Heart left ventricle (tissue), 16 donors: ENCODE measurements around the gene GPR156. TPM values are rescaled to one million over a fixed set of nuclear protein-coding genes. Genes with fewer than 3 reads are reported as not detected.

Experiments
- ATAC-seq, 4 donors: fragments of 200-7000 bp; cut with Tn5 transposase; one replicate each; pipeline ENCODE4 v1.9.1; 2020 to 2022; ENCODE audit warnings: moderate library complexity in 4 of 4, mild to moderate bottlenecking in 3 of 4, moderate number of reproducible peaks in 1 of 4
- DNase-seq, 5 donors: peaks; one replicate each; pipeline ENCODE4 v3.0.0-alpha.2; 2020
- H3K27ac ChIP-seq, 12 donors: fragments of 200-600 bp; sonication (generic) in 4 of 12; one replicate each; pipeline versions ENCODE4 v1.5.0 to v1.8.0; 2016 to 2022; ENCODE audit warnings: mild to moderate bottlenecking in 2 of 12
- H3K27me3 ChIP-seq, 9 donors: fragments of 200-600 bp; sonication (generic) in 2 of 9; one replicate each; pipeline versions ENCODE4 v1.5.1 to v1.8.0; 2016 to 2022; ENCODE audit warnings: mild to moderate bottlenecking in 3 of 9
- H3K36me3 ChIP-seq, 9 donors: fragments of 200-600 bp; sonication (generic) in 2 of 9; one replicate each; pipeline versions ENCODE4 v1.5.0 to v1.8.0; 2018 to 2022; ENCODE audit warnings: mild to moderate bottlenecking in 2 of 9
- H3K4me1 ChIP-seq, 12 donors: fragments of 200-600 bp; sonication (generic) in 4 of 12; one replicate each; pipeline versions ENCODE4 v1.5.0 to v1.8.0; 2016 to 2022; ENCODE audit warnings: mild to moderate bottlenecking in 3 of 12
- H3K4me3 ChIP-seq, 12 donors: fragments of 200-600 bp; sonication (generic) in 4 of 12; one replicate each; pipeline versions ENCODE4 v1.5.0 to v1.8.0; 2017 to 2022; ENCODE audit warnings: mild to moderate bottlenecking in 9 of 12, moderate library complexity in 4 of 12
- H3K9me3 ChIP-seq, 12 donors: fragments of 200-600 bp; sonication (generic) in 4 of 12; one replicate each; pipeline versions ENCODE4 v1.5.0 to v1.8.0; 2016 to 2022; ENCODE audit warnings: mild to moderate bottlenecking in 1 of 12
- POLR2A ChIP-seq, 2 donors: fragments of 450-650 bp; IDR thresholded peaks; one replicate each; pipeline ENCODE4 v1.6.1; 2017; ENCODE audit warnings: antibody characterized with exemption in 2 of 2, mild to moderate bottlenecking in 2 of 2, moderate library complexity in 2 of 2
- WGBS, 4 donors: extraction: QIAGEN DNeasy Blood & Tissue Kit in 2 of 4; methylation state at CpG; one replicate each; pipeline versions ENCODE4 v1.1.5 to v1.1.7; 2013 to 2018; 5-methylcytosine and 5-hydroxymethylcytosine counted together
- intact Hi-C, 10 donors: fragments of 100-400 bp; cut with DNase I; formaldehyde crosslinking; loops; one replicate each; pipeline versions ENCODE4 v1.11.1 to v1.14.2; 2022
- polyA plus RNA-seq, 2 donors: library from polyadenylated mRNA; stranded (reverse); fragments of 200-250 nt; gene quantifications; one replicate each; pipeline ENCODE4 v1.2.3, GENCODE V29; 2013
- total RNA-seq, 9 donors: library from RNA; depleted of rRNA in 2 of 9; stranded (reverse); fragments of >200 nt in 2 of 9; fragmentation: NEBNext Ultra II Directional in 3 of 9; extraction: Animal tissue kit (Norgen Biotek cat#: 25700) in 3 of 9; gene quantifications; one replicate each; pipeline versions ENCODE4 v1.1.0 to v1.2.4, GENCODE V29; 2016 to 2023
- TF ChIP-seq, protein P1 (sequence below), 12 donors: fragments of 200-600 bp; sonication (generic) in 4 of 12; IDR thresholded peaks; one replicate each; pipeline versions ENCODE4 v1.5.0 to v1.8.0; 2018 to 2022; ENCODE audit warnings: antibody characterized with exemption in 12 of 12, mild to moderate bottlenecking in 5 of 12
- donor health status: ischemic (EF 13 %, LVEDD 7.1; RV severe dilation, severe dysfunction).
- donor health status: healthy with polysubstance abuse.
- donor health status: DM: no; HTN: yes; CAD: no.
- donor health status: DM: no; HTN: no; CAD: no.
- donor health status: ischemic (EF 25% LVEDD 6.9; RV normal size, moderate dysfunction).
- donor health status: ischemic (EF 25% LVEDD 5.7; RV mildly dilated, moderate dysfunction).
- donor health status: healthy.
- donor health status: DM: yes; HTN: yes; CAD: no.
- donor health status: ischemic (EF 35%, LVEDD 5.7; RV mildly dilated, moderate dysfunction).
- donor health status: nonischemic (EF 11% LVEDD 7.7; RV severe dilation, severe dysfunction).
- donor health status: DM: yes; HTN: yes; CAD: no.
- donor health status: PGD.
- donor health status: ischemic (EF 29% LVEDD 5.4; RV normal size, mild dysfunction).
- donor health status: nonischemic (EF 23%, LVEDD 6.1; RV moderate dilation, normal function).

The GPR156 gene
- total and polyA plus RNA-seq, 11 donors = 0.06 to 0.24 (median 0.12) TPM; not detected in 5

DNA sequence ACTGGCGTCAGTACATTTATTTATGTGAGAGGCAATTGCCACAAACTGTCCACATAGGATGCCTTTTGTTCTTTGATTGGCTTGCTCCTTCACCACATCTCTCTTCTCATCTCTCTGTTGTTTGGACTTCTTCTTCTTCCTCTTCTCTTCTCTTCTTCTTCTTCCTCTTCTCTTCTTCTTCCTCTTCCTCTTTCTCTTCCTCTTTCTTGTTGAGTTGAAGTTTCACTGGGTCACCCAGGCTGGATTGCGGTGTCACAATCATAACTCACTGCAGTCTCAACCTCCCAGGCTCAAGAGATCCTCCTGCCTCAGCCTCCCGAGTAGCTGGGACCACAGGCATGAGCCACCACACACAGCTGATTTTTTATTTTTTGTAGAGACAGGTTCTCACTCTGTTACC is 123.1 kb downstream of the GPR156 start:
- Histone ChIP-seq H3K36me3 (no peaks in the 10 kb centered on the region), H3K9me3 (no peaks in the 10 kb centered on the region), H3K4me3 (no peak overlapping the region), H3K4me1 (peaks cover 0 to 12% (median 0%) of the 10 kb centered on the region in 12 donors), H3K27me3 (no peaks in the 10 kb centered on the region), H3K27ac (no peak overlapping the region)
- TF ChIP-seq, protein P1, sequence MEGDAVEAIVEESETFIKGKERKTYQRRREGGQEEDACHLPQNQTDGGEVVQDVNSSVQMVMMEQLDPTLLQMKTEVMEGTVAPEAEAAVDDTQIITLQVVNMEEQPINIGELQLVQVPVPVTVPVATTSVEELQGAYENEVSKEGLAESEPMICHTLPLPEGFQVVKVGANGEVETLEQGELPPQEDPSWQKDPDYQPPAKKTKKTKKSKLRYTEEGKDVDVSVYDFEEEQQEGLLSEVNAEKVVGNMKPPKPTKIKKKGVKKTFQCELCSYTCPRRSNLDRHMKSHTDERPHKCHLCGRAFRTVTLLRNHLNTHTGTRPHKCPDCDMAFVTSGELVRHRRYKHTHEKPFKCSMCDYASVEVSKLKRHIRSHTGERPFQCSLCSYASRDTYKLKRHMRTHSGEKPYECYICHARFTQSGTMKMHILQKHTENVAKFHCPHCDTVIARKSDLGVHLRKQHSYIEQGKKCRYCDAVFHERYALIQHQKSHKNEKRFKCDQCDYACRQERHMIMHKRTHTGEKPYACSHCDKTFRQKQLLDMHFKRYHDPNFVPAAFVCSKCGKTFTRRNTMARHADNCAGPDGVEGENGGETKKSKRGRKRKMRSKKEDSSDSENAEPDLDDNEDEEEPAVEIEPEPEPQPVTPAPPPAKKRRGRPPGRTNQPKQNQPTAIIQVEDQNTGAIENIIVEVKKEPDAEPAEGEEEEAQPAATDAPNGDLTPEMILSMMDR (IDR thresholded peaks at IDR 0.05) = no peak
- TF ChIP-seq POLR2A (IDR thresholded peaks at IDR 0.05) = no peak
- DNase-seq (no peak), ATAC-seq (no peak)
- intact Hi-C loops = loop anchor here in 1 of 10 donors (10.0 kb wide), 1 partner anchor 127 kb away; no protein-coding TSS in a partner anchor
- WGBS, 4 donors = 91 to 95% (median 93%) methylated on average over 3 of the region's 3 CpGs

DNA sequence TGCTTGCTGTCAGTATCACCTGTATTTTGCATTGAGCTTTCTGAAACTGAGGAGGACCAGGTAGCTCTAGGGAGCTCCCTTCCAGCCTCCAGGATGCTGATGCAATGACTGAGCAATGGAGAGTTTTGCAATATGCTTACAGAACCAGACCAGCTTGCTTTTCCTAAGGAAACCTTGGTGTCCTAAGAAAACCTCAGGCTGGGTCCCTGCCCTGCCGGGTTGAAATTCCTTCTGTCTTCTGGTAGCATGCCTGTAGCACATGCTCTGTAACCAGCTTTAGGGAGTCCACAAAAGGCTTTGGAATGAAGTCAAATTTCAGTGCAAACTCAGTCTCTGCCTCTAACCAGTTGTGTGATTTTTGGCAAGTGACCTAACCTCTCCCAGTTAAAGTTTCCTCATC is 125.0 kb downstream of the GPR156 start:
- peak in 2 of 5 donors; percentile 58 to 61 for DNase-seq
- H3K9me3 ChIP-seq = peaks cover 0 to 6% (median under 1%) of the 10 kb centered on the region in 12 donors
- peak in 3 of 4 donors; percentile 56 to 94 (median 86) for ATAC-seq
- 9 to 22% (median 21%) methylated on average over 1 of the region's 1 CpG for WGBS, 4 donors
- TF ChIP-seq, protein P1 (IDR thresholded peaks at IDR 0.05) = no peak
- TF ChIP-seq POLR2A (IDR thresholded peaks at IDR 0.05) = no peak
- no peak overlapping the region for H3K27ac ChIP-seq
- no peak overlapping the region for H3K4me3 ChIP-seq
- no peaks in the 10 kb centered on the region for H3K27me3 ChIP-seq
- intact Hi-C loops = loop anchor here in 1 of 10 donors (10.0 kb wide), 1 partner anchor 125 kb away; no protein-coding TSS in a partner anchor
- peaks cover 0 to 12% (median 0%) of the 10 kb centered on the region in 12 donors for H3K4me1 ChIP-seq
- no peaks in the 10 kb centered on the region for H3K36me3 ChIP-seq

DNA sequence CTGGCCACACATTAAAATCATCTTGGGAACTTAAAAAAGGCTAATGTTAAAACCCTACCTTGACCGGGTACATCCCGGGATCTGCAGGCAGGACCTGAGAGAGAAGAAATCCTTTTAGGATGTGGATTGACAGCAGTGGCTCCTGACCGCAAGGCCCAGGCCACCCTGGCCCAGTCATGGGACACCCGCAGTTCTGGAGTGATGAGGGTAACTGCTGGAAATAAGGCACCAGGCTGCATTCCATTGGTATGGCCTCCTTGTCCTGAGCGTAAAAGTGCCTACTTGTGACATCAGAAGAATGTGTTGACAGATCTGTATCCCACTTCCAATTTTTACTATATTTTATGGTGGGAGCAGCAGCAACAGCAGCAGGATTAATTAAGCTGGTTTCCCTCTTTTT is 127.3 kb downstream of the GPR156 start:
- ATAC-seq = no peak
- Histone ChIP-seq H3K4me3 (no peak overlapping the region), H3K9me3 (peaks cover 0 to 14% (median 5%) of the 10 kb centered on the region in 12 donors), H3K4me1 (peaks cover 0 to 18% (median 0%) of the 10 kb centered on the region in 12 donors), H3K27ac (no peak overlapping the region), H3K27me3 (no peaks in the 10 kb centered on the region), H3K36me3 (no peaks in the 10 kb centered on the region)
- 94 to 98% (median 96%) methylated on average over 5 of the region's 5 CpGs for WGBS, 4 donors
- no peak for DNase-seq
- TF ChIP-seq, protein P1 (IDR thresholded peaks at IDR 0.05) = no peak
- TF ChIP-seq POLR2A (IDR thresholded peaks at IDR 0.05) = no peak
- intact Hi-C loops = no loop called here

DNA sequence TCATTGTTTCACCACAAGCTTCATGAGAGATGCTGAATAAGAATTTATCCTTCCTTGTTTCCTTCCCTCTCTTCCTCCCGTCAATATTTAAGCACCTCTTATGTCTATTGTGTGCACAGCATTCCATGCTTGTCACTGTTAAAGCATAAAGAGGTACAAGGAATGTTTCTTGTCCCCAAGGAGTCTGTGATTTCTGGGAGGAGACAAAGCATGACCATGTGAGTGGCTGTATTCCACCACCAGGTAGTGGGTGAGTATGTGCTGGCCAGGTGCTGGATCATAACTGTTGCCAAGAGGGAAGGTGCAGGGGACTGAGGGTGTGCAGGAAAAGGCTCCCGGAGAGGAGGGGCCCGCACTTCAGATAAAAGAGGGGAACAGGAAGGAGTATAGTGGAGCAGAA is 127.9 kb downstream of the GPR156 start:
- Histone ChIP-seq H3K36me3 (no peaks in the 10 kb centered on the region), H3K27me3 (no peaks in the 10 kb centered on the region), H3K4me3 (no peak overlapping the region), H3K4me1 (peaks cover 0 to 18% (median 0%) of the 10 kb centered on the region in 12 donors), H3K9me3 (peaks cover 0 to 14% (median 5%) of the 10 kb centered on the region in 12 donors), H3K27ac (no peak overlapping the region)
- intact Hi-C loops = no loop called here
- 59 to 69% (median 62%) methylated on average over 3 of the region's 3 CpGs for WGBS, 4 donors
- DNase-seq = no peak
- ATAC-seq = no peak
- no peak for TF ChIP-seq POLR2A (IDR thresholded peaks at IDR 0.05)
- TF ChIP-seq, protein P1 (IDR thresholded peaks at IDR 0.05) = no peak
